H1 (cell line): Measurements from ENCODE around the gene OTUD4. TPM values are rescaled to one million over a fixed set of nuclear protein-coding genes. Genes with fewer than 3 reads are reported as not detected.
A peak's percentile ranks its signal among the peaks of the same experiment; 100 is the strongest.

Experiments used
- CTCF ChIA-PET: fragments of 300-600 bp; sonication (Branson Sonifier 250); formaldehyde crosslinking; loops from one replicate; lab custom pipeline; 2021; ENCODE audit not compliant: partially characterized antibody; lab: Charles Lee
- POLR2A ChIA-PET: fragments of 300-600 bp; sonication (Branson Sonifier 250); formaldehyde crosslinking; loops from one replicate; lab custom pipeline; 2021; ENCODE audit warnings: inconsistent platforms; ENCODE audit not compliant: partially characterized antibody; lab: Charles Lee
- DNase-seq, 2 experiments: peaks; one replicate each; pipeline versions ENCODE4 v3.0.0 to v3.0.0-alpha.2; 2010 to 2022; ENCODE audit warnings: low spot score in 2 of 2, low read depth in 1 of 2, mixed read lengths in 1 of 2
- FAIRE-seq: peaks from 2 replicates; lab custom pipeline; 2011; peaks lifted over from hg19 to GRCh38; lab: Jason Lieb, UNC
- H2AFZ ChIP-seq: 2 replicates; pipeline ENCODE4 v1.8.1; 2012; ENCODE audit warnings: low read length, inconsistent platforms
- H2AK5ac ChIP-seq: 2 replicates; pipeline ENCODE4 v1.6.1; 2013; ENCODE audit warnings: low read depth, low read length
- H2BK120ac ChIP-seq: replicated peaks from 2 replicates; pipeline ENCODE3; 2013; ENCODE audit warnings: low read depth, low read length, inconsistent platforms
- H2BK12ac ChIP-seq: 2 replicates; pipeline ENCODE4 v1.6.1; 2013; ENCODE audit warnings: low read depth, low read length
- H2BK15ac ChIP-seq: 2 replicates; pipeline ENCODE4 v1.6.1; 2013; ENCODE audit warnings: low read length
- H2BK20ac ChIP-seq: 2 replicates; pipeline ENCODE4 v1.6.1; 2013; ENCODE audit warnings: low read length
- H2BK5ac ChIP-seq: 2 replicates; pipeline ENCODE4 v1.6.1; 2013; ENCODE audit warnings: low read depth, low read length
- H3K14ac ChIP-seq: 2 replicates; pipeline ENCODE4 v1.6.1; 2013; ENCODE audit warnings: inconsistent platforms; ENCODE audit not compliant: insufficient read length
- H3K18ac ChIP-seq: 2 replicates; pipeline ENCODE4 v1.6.1; 2013; ENCODE audit warnings: low read length; ENCODE audit errors: extremely low read depth
- H3K23ac ChIP-seq: 2 replicates; pipeline ENCODE4 v1.6.1; 2013; ENCODE audit warnings: inconsistent platforms; ENCODE audit not compliant: insufficient read length
- H3K23me2 ChIP-seq: 2 replicates; pipeline ENCODE4 v1.6.1; 2013; ENCODE audit warnings: low read depth, low read length
- H3K27ac ChIP-seq: 2 replicates; pipeline ENCODE4 v1.6.1; 2011; ENCODE audit warnings: low read depth, low read length, inconsistent platforms
- H3K27me3 ChIP-seq, 4 experiments: replicated peaks in 1 of 4; 1 replicate in 1 of 4; 2 replicates in 3 of 4; pipeline versions ENCODE4 v1.6.1 to v1.8.1; 2011 to 2013; ENCODE audit warnings: low read length in 3 of 4, mild to moderate bottlenecking in 3 of 4, inconsistent platforms in 2 of 4, mixed read lengths in 2 of 4, moderate library complexity in 1 of 4; ENCODE audit not compliant: control insufficient read depth in 3 of 4, insufficient read depth in 3 of 4; ENCODE audit errors: extremely low read depth in 1 of 4
- H3K36me3 ChIP-seq, 4 experiments: 2 replicates each; pipeline versions ENCODE4 v1.6.1 to v1.8.1; 2011 to 2013; ENCODE audit warnings: mild to moderate bottlenecking in 4 of 4, low read length in 3 of 4, moderate library complexity in 2 of 4, control low read depth in 1 of 4, inconsistent platforms in 1 of 4; ENCODE audit not compliant: insufficient read depth in 4 of 4, control insufficient read depth in 2 of 4
- H3K4ac ChIP-seq: replicated peaks from 2 replicates; pipeline ENCODE3; 2013; ENCODE audit warnings: low read length, low read depth, mixed read lengths, inconsistent platforms; ENCODE audit not compliant: insufficient read length
- H3K4me1 ChIP-seq, 4 experiments: replicated peaks in 1 of 4; 1 replicate in 1 of 4; 2 replicates in 3 of 4; pipeline versions ENCODE4 v1.6.1 to v1.8.1; 2011 to 2013; ENCODE audit warnings: low read length in 3 of 4, inconsistent platforms in 2 of 4, mixed read lengths in 1 of 4; ENCODE audit not compliant: insufficient read depth in 4 of 4, control insufficient read depth in 3 of 4
- H3K4me2 ChIP-seq, 2 experiments: 2 replicates each; pipeline versions ENCODE4 v1.6.1 to v1.8.1; 2011 to 2013; ENCODE audit warnings: low read depth in 2 of 2, low read length in 2 of 2, control low read depth in 1 of 2, inconsistent platforms in 1 of 2, mild to moderate bottlenecking in 1 of 2; ENCODE audit not compliant: insufficient read depth in 1 of 2
- H3K4me3 ChIP-seq, 4 experiments: fragments of 200-600, 300-600 bp in 1 of 4; sonication (generic), shearing (Covaris generic), sonication (Bioruptor Twin) in 1 of 4; 2 replicates each; pipeline versions ENCODE4 v1.5.1 to v1.8.1; 2011 to 2016; ENCODE audit warnings: low read length in 4 of 4, low read depth in 3 of 4, control low read depth in 2 of 4, inconsistent platforms in 2 of 4, mild to moderate bottlenecking in 2 of 4, mixed read lengths in 1 of 4, moderate library complexity in 1 of 4; ENCODE audit not compliant: insufficient read depth in 2 of 4; ENCODE audit errors: extremely low read depth in 1 of 4
- H3K56ac ChIP-seq: replicated peaks from 2 replicates; pipeline ENCODE3; 2013; ENCODE audit warnings: low read depth, mild to moderate bottlenecking, mixed read lengths, low read length, inconsistent platforms; ENCODE audit not compliant: insufficient read length
- H3K79me1 ChIP-seq: 2 replicates; pipeline ENCODE4 v1.6.1; 2013; ENCODE audit warnings: low read depth, low read length, control low read depth
- H3K79me2 ChIP-seq, 2 experiments: 2 replicates each; pipeline versions ENCODE4 v1.6.1 to v1.8.1; 2012 to 2013; ENCODE audit warnings: low read length in 2 of 2, mild to moderate bottlenecking in 2 of 2, inconsistent platforms in 1 of 2; ENCODE audit not compliant: insufficient read depth in 2 of 2, control insufficient read depth in 1 of 2
- H3K9ac ChIP-seq, 4 experiments: replicated peaks in 1 of 4; 1 replicate in 1 of 4; 2 replicates in 3 of 4; pipeline versions ENCODE4 v1.6.1 to v1.8.1; 2011 to 2013; ENCODE audit warnings: low read depth in 3 of 4, low read length in 3 of 4, control low read depth in 2 of 4, mild to moderate bottlenecking in 2 of 4, moderate library complexity in 2 of 4, inconsistent platforms in 1 of 4; ENCODE audit errors: extremely low read depth in 1 of 4
- H3K9me3 ChIP-seq, 2 experiments: 2 replicates each; pipeline versions ENCODE4 v1.6.1 to v1.8.1; 2012 to 2013; ENCODE audit warnings: mild to moderate bottlenecking in 2 of 2, moderate library complexity in 2 of 2, control low read depth in 1 of 2, inconsistent platforms in 1 of 2, low read depth in 1 of 2, low read length in 1 of 2, mixed read lengths in 1 of 2; ENCODE audit not compliant: insufficient read depth in 2 of 2
- H4K20me1 ChIP-seq, 2 experiments: replicated peaks in 1 of 2; 2 replicates each; pipeline versions ENCODE3 to v1.8.1; 2011 to 2013; ENCODE audit warnings: inconsistent platforms in 2 of 2, low read length in 2 of 2, mild to moderate bottlenecking in 1 of 2; ENCODE audit not compliant: insufficient read depth in 2 of 2, control insufficient read depth in 1 of 2
- H4K5ac ChIP-seq: 2 replicates; pipeline ENCODE4 v1.6.1; 2013; ENCODE audit warnings: low read length, low read depth, mixed read lengths, inconsistent platforms; ENCODE audit not compliant: insufficient read length
- H4K8ac ChIP-seq: 2 replicates; pipeline ENCODE4 v1.8.0; 2013; ENCODE audit warnings: mild to moderate bottlenecking, moderate library complexity, low read length, inconsistent platforms; ENCODE audit not compliant: insufficient read depth; ENCODE audit errors: extremely low read depth
- H4K91ac ChIP-seq: replicated peaks from 2 replicates; pipeline ENCODE3; 2013; ENCODE audit warnings: low read length, mixed read lengths, inconsistent platforms; ENCODE audit not compliant: insufficient read length
- BRCA1 ChIP-seq: IDR thresholded peaks from 2 replicates; pipeline ENCODE4 v1.6.1; 2012; ENCODE audit warnings: low read depth, low read length, improper control_type of control experiment
- POLR2A ChIP-seq, 2 experiments: IDR thresholded peaks; 1 replicate in 1 of 2; 2 replicates in 1 of 2; pipeline ENCODE4 v1.6.1; 2011; ENCODE audit warnings: low read depth in 2 of 2, low read length in 2 of 2, mild to moderate bottlenecking in 2 of 2; ENCODE audit errors: control extremely low read depth in 1 of 2
- WGBS, 2 experiments: shearing (Covaris generic) in 1 of 2; methylation state at CpG; one replicate each; pipeline versions ENCODE4 v1.1.6 to v1.1.7; 2013 to 2015; ENCODE audit warnings: low lambda C conversion rate in 2 of 2, mixed read lengths in 2 of 2, inconsistent platforms in 1 of 2, low coverage in 1 of 2, missing lambda C conversion rate in 1 of 2; ENCODE audit not compliant: insufficient replicate concordance in 2 of 2, insufficient coverage in 1 of 2, insufficient read length in 1 of 2; ENCODE audit errors: extremely low coverage in 1 of 2, missing lambda C conversion rate in 1 of 2; 5-methylcytosine and 5-hydroxymethylcytosine counted together
- polyA plus RNA-seq, 7 experiments: library from polyadenylated mRNA; depleted of rRNA in 3 of 7; stranded (reverse) in 5 of 7; unstranded in 2 of 7; fragments of >200 nt in 5 of 7; fragments of 200-250 nt in 2 of 7; gene quantifications; 1 replicate in 5 of 7; 2 replicates in 1 of 7; 4 replicates in 1 of 7; pipeline versions ENCODE4 v1.2.1 to v1.2.3, GENCODE V29; 2011 to 2013; ENCODE audit warnings: missing spikeins in 2 of 7, mixed read lengths in 2 of 7
- total RNA-seq: library from RNA; stranded (reverse); fragmentation: NEBNext Ultra II Directional; extraction: Animal tissue kit (Norgen Biotek cat#: 25700); gene quantifications from 2 replicates; pipeline ENCODE4 v1.2.1, GENCODE V29; 2021

The OTUD4 gene
- total and polyA plus RNA-seq, 2 of the 8 experiments (the other 6 are each of a cell fraction or from before 2014, with no cell fraction given): 17.4 to 57.0 TPM

DNA sequence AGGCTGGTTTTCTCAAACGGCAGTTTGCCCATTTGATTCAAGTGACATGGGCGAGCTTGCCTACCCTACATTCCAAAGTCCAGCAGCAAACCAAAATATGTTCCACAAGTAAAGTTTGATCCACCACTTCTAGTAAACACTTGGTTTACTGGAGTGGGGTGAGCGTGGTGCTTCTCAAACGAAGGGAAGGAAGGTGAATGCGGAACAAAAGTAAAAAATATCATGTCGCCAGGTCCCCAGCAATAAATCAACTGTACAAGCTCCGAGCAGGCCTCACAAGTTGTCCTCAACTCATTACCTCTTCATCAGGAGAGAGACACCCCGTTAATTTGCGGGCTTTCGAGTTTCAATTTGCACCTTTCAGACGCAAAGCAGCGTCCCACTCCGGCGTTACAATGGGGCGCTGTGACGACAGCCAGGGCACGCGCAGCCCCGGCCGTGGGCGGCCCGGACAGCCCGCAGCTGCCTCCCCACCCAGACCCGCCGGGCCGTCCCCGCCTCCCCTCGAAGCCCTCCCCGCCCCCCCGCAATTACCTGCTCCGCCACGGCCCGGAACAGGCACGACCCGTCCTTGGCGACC is 1.0 kb downstream of the OTUD4 start:
- Histone ChIP-seq H4K91ac (no peak overlapping the region), H3K27ac (no peak overlapping the region), H3K4me2 (peak overlapping the region; percentile 87 to 97), H4K5ac (no peak overlapping the region), H2BK12ac (no peak overlapping the region), H2AK5ac (no peak overlapping the region), H3K23ac (no peak overlapping the region), H3K9ac (peak overlapping the region; percentile 67 to 84 (median 78)), H3K18ac (no peak overlapping the region), H3K36me3 (peaks cover 0 to 1% (median 0%) of the 10 kb centered on the region in 4 experiments; a peak in 1 of 8 replicates), H4K20me1 (peaks cover 2 to 7% of the 10 kb centered on the region in 2 experiments), H2BK120ac (no peak overlapping the region), H2BK20ac (no peak overlapping the region), H3K56ac (peak overlapping the region; percentile 18), H3K79me1 (no peaks in the 10 kb centered on the region), H3K4ac (no peak overlapping the region), H4K8ac (peak overlapping the region; percentile 93; the same call in 1 of the 2 replicates), H3K23me2 (peaks cover 12% of the 10 kb centered on the region), H2AFZ (0 out of 2 replicates have a peak overlapping the region, but pooled peaks have one; percentile 30), H3K14ac (no peak overlapping the region), H2BK15ac (no peak overlapping the region), H3K79me2 (peaks cover 13 to 51% of the 10 kb centered on the region in 2 experiments), H2BK5ac (no peak overlapping the region), H3K4me1 (peaks cover 0 to 3% (median 1%) of the 10 kb centered on the region in 4 experiments; a peak in 4 of 7 replicates), H3K9me3 (no peaks in the 10 kb centered on the region), H3K4me3 (peak overlapping the region; percentile 67 to 88 (median 81)), H3K27me3 (no peaks in the 10 kb centered on the region)
- FAIRE-seq: no peak
- TF ChIP-seq BRCA1 (no peak), POLR2A (IDR thresholded peaks at IDR 0.05; ENCODE audit: control extremely low read depth in 1 of 2, low read depth in 2 of 2, low read length in 2 of 2) (0 out of 3 replicates have a peak, but pooled peaks of 1 of the 2 experiments have one; percentile 28)
- POLR2A ChIA-PET: interaction anchor here (0.6 to 1.4 kb wide), 3 partner anchors 23 to 1031 kb away, joined by 3 read pairs; no protein-coding TSS in a partner anchor
- peak in 1 of 2 experiments; percentile 54 for DNase-seq
- WGBS, 2 experiments: 3% methylated on average over 26 of the region's 36 CpGs; no CpG with 5 or more reads in 1 of the 2 experiments
- CTCF ChIA-PET: interaction anchor here (0.6 to 1.1 kb wide), 3 partner anchors 357 to 440 kb away, joined by 3 to 4 read pairs (median 4); partner anchors contain the start of gene MMAA
